HG02763 (cell line): Measurements from ENCODE around the gene RAB11A.
"Not testable (repeated sequence)": the region's sequence is repeated elsewhere in the genome, so short reads cannot be mapped to it uniquely, and the experiment has no call there.

Experiments used
- ATAC-seq: cut with Tn5 transposase; IDR thresholded peaks from one replicate; pipeline ENCODE4 v1.9.1; 2021; ENCODE audit warnings: mild to moderate bottlenecking, moderate library complexity; ENCODE audit not compliant: unreplicated experiment

RAB11A gene

GRCh38 chr15:65841121-65841930 lies 28.0 kb upstream of the RAB11A start:
- ATAC-seq: no peak

- no peak for ATAC-seq
These were observed 23.3 kb upstream of the RAB11A start for GRCh38 chr15:65845826-65846519.

- ATAC-seq: no peak
These were observed 21.3 kb upstream of the RAB11A start for GRCh38 chr15:65847989-65848388.

- no peak for ATAC-seq
These were observed 17.3 kb upstream of the RAB11A start for GRCh38 chr15:65851981-65852380.

GRCh38 chr15:65856821-65857455 lies 12.4 kb upstream of the RAB11A start:
- no peak for ATAC-seq

GRCh38 chr15:65857718-65858402 lies 11.4 kb upstream of the RAB11A start:
- ATAC-seq: no peak

- no peak for ATAC-seq
These were observed 6.6 kb upstream of the RAB11A start for GRCh38 chr15:65862682-65863081.

GRCh38 chr15:65863106-65863505 lies 6.2 kb upstream of the RAB11A start:
- no peak for ATAC-seq

GRCh38 chr15:65867244-65867643 lies 2.0 kb upstream of the RAB11A start:
- no peak for ATAC-seq

- not testable (repeated sequence) for ATAC-seq
These were observed 1.4 kb upstream of the RAB11A start for GRCh38 chr15:65867933-65868332.

GRCh38 chr15:65868546-65869125 lies 655 bp upstream of the RAB11A start:
- ATAC-seq: no peak

GRCh38 chr15:65869954-65870871 lies 922 bp downstream of the RAB11A start:
- no peak for ATAC-seq

GRCh38 chr15:65870889-65871533 lies 1.7 kb downstream of the RAB11A start:
- ATAC-seq: no peak

- not testable (repeated sequence) for ATAC-seq
These were observed 2.6 kb downstream of the RAB11A start for GRCh38 chr15:65871886-65872285.

- ATAC-seq: not testable (repeated sequence)
These were observed 3.3 kb downstream of the RAB11A start for GRCh38 chr15:65872596-65872995.

- ATAC-seq: no peak
These were observed 4.0 kb downstream of the RAB11A start for GRCh38 chr15:65873256-65873655.

- ATAC-seq: no peak
These were observed 6.2 kb downstream of the RAB11A start for GRCh38 chr15:65875458-65875857.

GRCh38 chr15:65877749-65878148 lies 8.5 kb downstream of the RAB11A start:
- no peak for ATAC-seq

- no peak for ATAC-seq
These were observed 12.6 kb downstream of the RAB11A start for GRCh38 chr15:65881766-65882434.
